AG04449 (cell line): ENCODE measurements around the gene FASTK.

Experiments
- CTCF ChIA-PET: fragments of 350-600 bp; formaldehyde crosslinking; extraction: SDS; loops from one replicate; lab custom pipeline; 2021; ENCODE audit warnings: antibody characterized with exemption; lab: Yijun Ruan, JAX
- POLR2A ChIA-PET: fragments of 400-600, 350-600 bp; formaldehyde crosslinking; extraction: SDS; loops from one replicate; lab custom pipeline; 2020; ENCODE audit warnings: antibody characterized with exemption, inconsistent platforms; lab: Yijun Ruan, JAX
- DNase-seq: peaks from one replicate; pipeline ENCODE4 v3.0.0-alpha.2; 2010; ENCODE audit warnings: low read depth, low spot score
- H3K4me3 ChIP-seq: 2 replicates; pipeline ENCODE4 v1.5.1; 2011; ENCODE audit warnings: low read depth, mild to moderate bottlenecking, control low read depth, low read length
- TF ChIP-seq, protein P1 (sequence below): IDR thresholded peaks from one replicate; pipeline ENCODE4 v1.5.1; 2011; ENCODE audit warnings: mild to moderate bottlenecking, moderate library complexity, low read length, control low read depth, inconsistent platforms; ENCODE audit not compliant: insufficient read depth; ENCODE audit errors: missing control alignments

Gene FASTK

DNA sequence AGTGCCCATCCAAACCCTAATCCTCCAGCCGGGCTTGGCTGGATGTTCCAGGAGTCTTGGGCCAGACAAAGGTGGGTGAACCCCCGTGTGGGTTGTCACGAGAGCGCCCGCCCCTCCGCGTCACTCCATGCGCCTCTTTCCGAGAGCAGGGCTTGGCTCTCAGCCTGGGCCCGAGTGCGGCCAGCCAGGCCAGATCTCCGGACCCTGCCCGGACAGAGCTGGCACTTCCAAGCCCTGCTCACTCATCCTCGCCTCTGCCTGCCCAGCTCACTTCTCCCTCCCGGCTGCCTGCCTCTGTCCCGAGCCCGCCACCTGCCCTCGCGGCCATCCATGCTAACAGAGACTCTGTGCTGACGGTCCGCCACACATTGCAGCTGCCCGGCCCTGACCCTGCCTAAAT is 40.3 kb upstream of the FASTK start:
- no peak for DNase-seq
- ChIA-PET POLR2A (interaction anchor here (0.8 kb wide), 1 partner anchor 11 kb away, joined by 3 read pairs; no protein-coding TSS in a partner anchor), CTCF (interaction anchor here (0.7 to 2.0 kb wide), 10 partner anchors 8 to 156 kb away, joined by 3 to 14 read pairs (median 4); no protein-coding TSS in a partner anchor)
- no peak overlapping the region for H3K4me3 ChIP-seq
- TF ChIP-seq, protein P1, sequence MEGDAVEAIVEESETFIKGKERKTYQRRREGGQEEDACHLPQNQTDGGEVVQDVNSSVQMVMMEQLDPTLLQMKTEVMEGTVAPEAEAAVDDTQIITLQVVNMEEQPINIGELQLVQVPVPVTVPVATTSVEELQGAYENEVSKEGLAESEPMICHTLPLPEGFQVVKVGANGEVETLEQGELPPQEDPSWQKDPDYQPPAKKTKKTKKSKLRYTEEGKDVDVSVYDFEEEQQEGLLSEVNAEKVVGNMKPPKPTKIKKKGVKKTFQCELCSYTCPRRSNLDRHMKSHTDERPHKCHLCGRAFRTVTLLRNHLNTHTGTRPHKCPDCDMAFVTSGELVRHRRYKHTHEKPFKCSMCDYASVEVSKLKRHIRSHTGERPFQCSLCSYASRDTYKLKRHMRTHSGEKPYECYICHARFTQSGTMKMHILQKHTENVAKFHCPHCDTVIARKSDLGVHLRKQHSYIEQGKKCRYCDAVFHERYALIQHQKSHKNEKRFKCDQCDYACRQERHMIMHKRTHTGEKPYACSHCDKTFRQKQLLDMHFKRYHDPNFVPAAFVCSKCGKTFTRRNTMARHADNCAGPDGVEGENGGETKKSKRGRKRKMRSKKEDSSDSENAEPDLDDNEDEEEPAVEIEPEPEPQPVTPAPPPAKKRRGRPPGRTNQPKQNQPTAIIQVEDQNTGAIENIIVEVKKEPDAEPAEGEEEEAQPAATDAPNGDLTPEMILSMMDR, result no peak

DNA sequence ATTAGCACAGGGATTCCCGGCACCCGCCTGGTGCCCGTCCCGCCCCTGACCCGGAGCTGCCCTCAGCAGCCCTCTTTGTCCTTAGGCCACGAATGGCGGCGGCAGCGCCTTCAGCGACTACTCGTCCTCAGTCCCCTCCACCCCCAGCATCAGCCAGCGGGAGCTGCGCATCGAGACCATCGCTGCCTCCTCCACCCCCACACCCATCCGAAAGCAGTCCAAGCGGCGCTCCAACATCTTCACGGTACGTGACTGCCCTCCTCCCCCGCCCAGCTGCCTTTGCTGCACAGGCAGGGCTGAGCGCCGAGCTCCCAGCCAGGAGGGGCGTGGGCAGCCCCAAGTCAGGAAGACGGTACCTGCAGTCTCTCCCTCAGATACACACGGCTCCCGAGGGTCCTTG is 39.3 kb upstream of the FASTK start:
- no peak overlapping the region for H3K4me3 ChIP-seq
- ChIA-PET POLR2A (no interaction called here), CTCF (interaction anchor here (1.0 to 2.0 kb wide), 9 partner anchors 8 to 155 kb away, joined by 3 to 14 read pairs (median 5); no protein-coding TSS in a partner anchor)
- DNase-seq, result no peak
- TF ChIP-seq, protein P1, result no peak

DNA sequence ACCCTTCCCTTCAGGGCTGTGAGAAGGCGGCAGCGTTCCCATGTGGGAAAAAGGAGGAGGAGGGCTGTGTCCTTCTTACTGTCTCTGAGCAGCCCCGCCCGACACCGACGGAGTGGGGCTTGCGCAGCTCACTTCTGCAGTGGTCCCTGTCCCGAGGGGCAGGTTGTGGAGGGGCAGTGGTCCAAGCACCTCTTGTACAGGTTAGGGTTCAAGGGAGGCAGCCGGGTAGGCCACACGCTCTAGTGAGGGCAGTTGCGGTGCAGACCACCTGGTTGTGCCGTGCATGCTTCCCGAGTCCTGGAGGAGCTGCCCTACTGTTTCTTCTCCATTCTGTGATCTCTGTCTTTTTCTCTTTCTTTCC is 38.4 kb upstream of the FASTK start:
- ChIA-PET POLR2A (no interaction called here), CTCF (interaction anchor here (1.0 to 2.0 kb wide), 4 partner anchors 9 to 29 kb away, joined by 3 to 14 read pairs (median 4); no protein-coding TSS in a partner anchor)
- no peak overlapping the region for H3K4me3 ChIP-seq
- TF ChIP-seq, protein P1, result no peak
- no peak for DNase-seq

DNA sequence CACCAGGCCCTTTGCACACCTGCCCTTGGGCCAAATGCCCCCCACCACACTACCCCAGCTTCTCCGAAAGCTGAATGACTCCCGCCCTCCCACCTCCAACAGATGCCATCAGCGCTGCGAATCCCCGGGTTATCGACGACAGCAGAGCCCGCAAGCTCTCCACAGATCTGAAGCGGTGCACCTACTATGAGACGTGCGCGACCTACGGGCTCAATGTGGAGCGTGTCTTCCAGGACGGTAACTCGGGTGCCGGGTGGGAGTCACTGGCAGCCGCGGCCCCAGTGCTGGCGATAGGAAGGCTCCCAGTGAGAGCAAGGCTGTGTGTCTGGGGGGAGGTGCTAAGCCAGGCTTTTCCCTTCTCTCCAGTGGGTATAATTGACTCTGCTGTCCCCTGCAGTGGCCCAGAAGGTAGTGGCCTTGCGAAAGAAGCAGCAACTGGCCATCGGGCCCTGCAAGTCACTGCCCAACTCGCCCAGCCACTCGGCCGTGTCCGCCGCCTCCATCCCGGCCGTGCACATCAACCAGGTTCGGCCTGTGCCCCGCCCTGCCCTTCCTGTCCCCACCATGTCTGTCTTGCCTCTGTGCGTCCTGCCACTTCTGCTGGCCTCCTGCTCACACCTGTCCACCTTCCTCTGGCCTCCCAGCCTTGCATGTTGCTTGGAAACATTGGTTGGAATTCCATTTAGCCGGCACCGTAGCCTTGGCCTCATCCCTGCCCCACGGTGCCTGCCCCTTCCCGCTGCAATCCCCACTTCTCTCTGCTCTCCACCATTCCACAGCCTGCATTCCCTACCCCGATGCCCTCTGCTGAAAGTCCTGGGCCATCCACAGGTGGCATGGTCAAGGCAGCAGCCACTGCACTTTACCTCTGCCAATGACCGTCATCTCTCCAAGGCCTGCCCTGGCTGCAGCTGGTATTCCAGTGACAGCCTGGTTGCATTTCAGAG is 37.8 kb upstream of the FASTK start:
- ChIA-PET CTCF (interaction anchor here (0.8 to 16.7 kb wide), 6 partner anchors 9 to 157 kb away, joined by 3 to 347 read pairs (median 3); partner anchors contain the start of genes AGAP3, FASTK and TMUB1), POLR2A (no interaction called here)
- DNase-seq, result no peak
- TF ChIP-seq, protein P1, result no peak
- H3K4me3 ChIP-seq, result no peak overlapping the region

DNA sequence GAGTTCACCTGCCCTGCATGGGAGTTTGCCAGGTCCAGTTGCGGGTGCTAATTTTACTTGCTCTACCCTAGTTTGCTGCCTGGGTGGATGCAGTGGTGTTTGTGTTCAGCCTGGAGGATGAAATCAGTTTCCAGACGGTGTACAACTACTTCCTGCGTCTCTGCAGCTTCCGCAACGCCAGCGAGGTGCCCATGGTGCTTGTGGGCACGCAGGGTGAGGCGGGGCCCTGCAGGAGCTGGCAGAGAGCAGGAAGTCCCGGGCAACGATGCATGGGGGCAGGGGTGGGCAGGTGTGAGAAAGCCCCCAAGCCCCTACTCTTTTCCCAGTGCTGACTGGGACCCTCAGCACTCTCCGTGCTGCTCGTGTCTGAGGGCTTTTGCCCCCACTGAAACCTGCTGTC is 37.0 kb upstream of the FASTK start:
- ChIA-PET CTCF (interaction anchor here (0.6 to 16.7 kb wide), 7 partner anchors 8 to 156 kb away, joined by 3 to 347 read pairs (median 3); partner anchors contain the start of genes AGAP3, ATG9B, FASTK and TMUB1), POLR2A (no interaction called here)
- TF ChIP-seq, protein P1, result no peak

More for the DNA sequence above, 37.0 kb upstream of the FASTK start:
- DNase-seq, result no peak
- no peak overlapping the region for H3K4me3 ChIP-seq
